H1 (cell line): ENCODE results near the gene MOSMO. TPM values are rescaled to one million over a fixed set of nuclear protein-coding genes. Genes with fewer than 3 reads are reported as not detected.

Source experiments
- CTCF ChIA-PET: fragments of 300-600 bp; sonication (Branson Sonifier 250); formaldehyde crosslinking; loops from one replicate; lab custom pipeline; 2021; ENCODE audit not compliant: partially characterized antibody; lab: Charles Lee
- POLR2A ChIA-PET: fragments of 300-600 bp; sonication (Branson Sonifier 250); formaldehyde crosslinking; loops from one replicate; lab custom pipeline; 2021; ENCODE audit warnings: inconsistent platforms; ENCODE audit not compliant: partially characterized antibody; lab: Charles Lee
- DNase-seq, 2 experiments: peaks; one replicate each; pipeline versions ENCODE4 v3.0.0 to v3.0.0-alpha.2; 2010 to 2022; ENCODE audit warnings: low spot score in 2 of 2, low read depth in 1 of 2, mixed read lengths in 1 of 2
- FAIRE-seq: peaks from 2 replicates; lab custom pipeline; 2011; peaks lifted over from hg19 to GRCh38; lab: Jason Lieb, UNC
- H2AFZ ChIP-seq: 2 replicates; pipeline ENCODE4 v1.8.1; 2012; ENCODE audit warnings: low read length, inconsistent platforms
- H2AK5ac ChIP-seq: 2 replicates; pipeline ENCODE4 v1.6.1; 2013; ENCODE audit warnings: low read depth, low read length
- H2BK120ac ChIP-seq: replicated peaks from 2 replicates; pipeline ENCODE3; 2013; ENCODE audit warnings: low read depth, low read length, inconsistent platforms
- H2BK12ac ChIP-seq: 2 replicates; pipeline ENCODE4 v1.6.1; 2013; ENCODE audit warnings: low read depth, low read length
- H2BK15ac ChIP-seq: 2 replicates; pipeline ENCODE4 v1.6.1; 2013; ENCODE audit warnings: low read length
- H2BK20ac ChIP-seq: 2 replicates; pipeline ENCODE4 v1.6.1; 2013; ENCODE audit warnings: low read length
- H2BK5ac ChIP-seq: 2 replicates; pipeline ENCODE4 v1.6.1; 2013; ENCODE audit warnings: low read depth, low read length
- H3K14ac ChIP-seq: 2 replicates; pipeline ENCODE4 v1.6.1; 2013; ENCODE audit warnings: inconsistent platforms; ENCODE audit not compliant: insufficient read length
- H3K18ac ChIP-seq: 2 replicates; pipeline ENCODE4 v1.6.1; 2013; ENCODE audit warnings: low read length; ENCODE audit errors: extremely low read depth
- H3K23ac ChIP-seq: 2 replicates; pipeline ENCODE4 v1.6.1; 2013; ENCODE audit warnings: inconsistent platforms; ENCODE audit not compliant: insufficient read length
- H3K23me2 ChIP-seq: 2 replicates; pipeline ENCODE4 v1.6.1; 2013; ENCODE audit warnings: low read depth, low read length
- H3K27ac ChIP-seq: 2 replicates; pipeline ENCODE4 v1.6.1; 2011; ENCODE audit warnings: low read depth, low read length, inconsistent platforms
- H3K27me3 ChIP-seq, 4 experiments: replicated peaks in 1 of 4; 1 replicate in 1 of 4; 2 replicates in 3 of 4; pipeline versions ENCODE4 v1.6.1 to v1.8.1; 2011 to 2013; ENCODE audit warnings: low read length in 3 of 4, mild to moderate bottlenecking in 3 of 4, inconsistent platforms in 2 of 4, mixed read lengths in 2 of 4, moderate library complexity in 1 of 4; ENCODE audit not compliant: control insufficient read depth in 3 of 4, insufficient read depth in 3 of 4; ENCODE audit errors: extremely low read depth in 1 of 4
- H3K36me3 ChIP-seq, 4 experiments: 2 replicates each; pipeline versions ENCODE4 v1.6.1 to v1.8.1; 2011 to 2013; ENCODE audit warnings: mild to moderate bottlenecking in 4 of 4, low read length in 3 of 4, moderate library complexity in 2 of 4, control low read depth in 1 of 4, inconsistent platforms in 1 of 4; ENCODE audit not compliant: insufficient read depth in 4 of 4, control insufficient read depth in 2 of 4
- H3K4ac ChIP-seq: replicated peaks from 2 replicates; pipeline ENCODE3; 2013; ENCODE audit warnings: low read length, low read depth, mixed read lengths, inconsistent platforms; ENCODE audit not compliant: insufficient read length
- H3K4me1 ChIP-seq, 4 experiments: replicated peaks in 1 of 4; 1 replicate in 1 of 4; 2 replicates in 3 of 4; pipeline versions ENCODE4 v1.6.1 to v1.8.1; 2011 to 2013; ENCODE audit warnings: low read length in 3 of 4, inconsistent platforms in 2 of 4, mixed read lengths in 1 of 4; ENCODE audit not compliant: insufficient read depth in 4 of 4, control insufficient read depth in 3 of 4
- H3K4me2 ChIP-seq, 2 experiments: 2 replicates each; pipeline versions ENCODE4 v1.6.1 to v1.8.1; 2011 to 2013; ENCODE audit warnings: low read depth in 2 of 2, low read length in 2 of 2, control low read depth in 1 of 2, inconsistent platforms in 1 of 2, mild to moderate bottlenecking in 1 of 2; ENCODE audit not compliant: insufficient read depth in 1 of 2
- H3K4me3 ChIP-seq, 4 experiments: fragments of 200-600, 300-600 bp in 1 of 4; sonication (generic), shearing (Covaris generic), sonication (Bioruptor Twin) in 1 of 4; 2 replicates each; pipeline versions ENCODE4 v1.5.1 to v1.8.1; 2011 to 2016; ENCODE audit warnings: low read length in 4 of 4, low read depth in 3 of 4, control low read depth in 2 of 4, inconsistent platforms in 2 of 4, mild to moderate bottlenecking in 2 of 4, mixed read lengths in 1 of 4, moderate library complexity in 1 of 4; ENCODE audit not compliant: insufficient read depth in 2 of 4; ENCODE audit errors: extremely low read depth in 1 of 4
- H3K56ac ChIP-seq: replicated peaks from 2 replicates; pipeline ENCODE3; 2013; ENCODE audit warnings: low read depth, mild to moderate bottlenecking, mixed read lengths, low read length, inconsistent platforms; ENCODE audit not compliant: insufficient read length
- H3K79me1 ChIP-seq: 2 replicates; pipeline ENCODE4 v1.6.1; 2013; ENCODE audit warnings: low read depth, low read length, control low read depth
- H3K79me2 ChIP-seq, 2 experiments: 2 replicates each; pipeline versions ENCODE4 v1.6.1 to v1.8.1; 2012 to 2013; ENCODE audit warnings: low read length in 2 of 2, mild to moderate bottlenecking in 2 of 2, inconsistent platforms in 1 of 2; ENCODE audit not compliant: insufficient read depth in 2 of 2, control insufficient read depth in 1 of 2
- H3K9ac ChIP-seq, 4 experiments: replicated peaks in 1 of 4; 1 replicate in 1 of 4; 2 replicates in 3 of 4; pipeline versions ENCODE4 v1.6.1 to v1.8.1; 2011 to 2013; ENCODE audit warnings: low read depth in 3 of 4, low read length in 3 of 4, control low read depth in 2 of 4, mild to moderate bottlenecking in 2 of 4, moderate library complexity in 2 of 4, inconsistent platforms in 1 of 4; ENCODE audit errors: extremely low read depth in 1 of 4
- H3K9me3 ChIP-seq, 2 experiments: 2 replicates each; pipeline versions ENCODE4 v1.6.1 to v1.8.1; 2012 to 2013; ENCODE audit warnings: mild to moderate bottlenecking in 2 of 2, moderate library complexity in 2 of 2, control low read depth in 1 of 2, inconsistent platforms in 1 of 2, low read depth in 1 of 2, low read length in 1 of 2, mixed read lengths in 1 of 2; ENCODE audit not compliant: insufficient read depth in 2 of 2
- H4K20me1 ChIP-seq, 2 experiments: replicated peaks in 1 of 2; 2 replicates each; pipeline versions ENCODE3 to v1.8.1; 2011 to 2013; ENCODE audit warnings: inconsistent platforms in 2 of 2, low read length in 2 of 2, mild to moderate bottlenecking in 1 of 2; ENCODE audit not compliant: insufficient read depth in 2 of 2, control insufficient read depth in 1 of 2
- H4K5ac ChIP-seq: 2 replicates; pipeline ENCODE4 v1.6.1; 2013; ENCODE audit warnings: low read length, low read depth, mixed read lengths, inconsistent platforms; ENCODE audit not compliant: insufficient read length
- H4K8ac ChIP-seq: 2 replicates; pipeline ENCODE4 v1.8.0; 2013; ENCODE audit warnings: mild to moderate bottlenecking, moderate library complexity, low read length, inconsistent platforms; ENCODE audit not compliant: insufficient read depth; ENCODE audit errors: extremely low read depth
- H4K91ac ChIP-seq: replicated peaks from 2 replicates; pipeline ENCODE3; 2013; ENCODE audit warnings: low read length, mixed read lengths, inconsistent platforms; ENCODE audit not compliant: insufficient read length
- PHF8 ChIP-seq: fragments of 200-600 bp; sonication (generic); conservative IDR thresholded peaks from 2 replicates; pipeline ENCODE4 v1.7.1; 2012; ENCODE audit warnings: low read depth, mild to moderate bottlenecking, inconsistent platforms, low read length, moderate library complexity
- POLR2AphosphoS5 ChIP-seq: IDR thresholded peaks from 2 replicates; pipeline ENCODE4 v1.6.1; 2011; ENCODE audit warnings: low read depth, low read length
- POU5F1 ChIP-seq: IDR thresholded peaks from 2 replicates; pipeline ENCODE4 v1.6.1; 2011; ENCODE audit warnings: low read depth, mild to moderate bottlenecking, low read length, moderate library complexity
- RNF2 ChIP-seq: fragments of 200-900, 300-1000 bp; sonication (generic); IDR thresholded peaks from 2 replicates; pipeline ENCODE4 v1.7.1; 2016; ENCODE audit warnings: borderline replicate concordance, low read depth, mild to moderate bottlenecking, antibody characterized with exemption, low read length; ENCODE audit not compliant: poor library complexity, severe bottlenecking; ENCODE audit errors: missing control alignments
- WGBS, 2 experiments: shearing (Covaris generic) in 1 of 2; methylation state at CpG; one replicate each; pipeline versions ENCODE4 v1.1.6 to v1.1.7; 2013 to 2015; ENCODE audit warnings: low lambda C conversion rate in 2 of 2, mixed read lengths in 2 of 2, inconsistent platforms in 1 of 2, low coverage in 1 of 2, missing lambda C conversion rate in 1 of 2; ENCODE audit not compliant: insufficient replicate concordance in 2 of 2, insufficient coverage in 1 of 2, insufficient read length in 1 of 2; ENCODE audit errors: extremely low coverage in 1 of 2, missing lambda C conversion rate in 1 of 2; 5-methylcytosine and 5-hydroxymethylcytosine counted together
- polyA plus RNA-seq, 7 experiments: library from polyadenylated mRNA; depleted of rRNA in 3 of 7; stranded (reverse) in 5 of 7; unstranded in 2 of 7; fragments of >200 nt in 5 of 7; fragments of 200-250 nt in 2 of 7; gene quantifications; 1 replicate in 5 of 7; 2 replicates in 1 of 7; 4 replicates in 1 of 7; pipeline versions ENCODE4 v1.2.1 to v1.2.3, GENCODE V29; 2011 to 2013; ENCODE audit warnings: missing spikeins in 2 of 7, mixed read lengths in 2 of 7
- total RNA-seq: library from RNA; stranded (reverse); fragmentation: NEBNext Ultra II Directional; extraction: Animal tissue kit (Norgen Biotek cat#: 25700); gene quantifications from 2 replicates; pipeline ENCODE4 v1.2.1, GENCODE V29; 2021

MOSMO gene
- total and polyA plus RNA-seq, 2 of the 8 experiments (the other 6 are each of a cell fraction or from before 2014, with no cell fraction given), result 8.6 to 14.8 TPM

DNA sequence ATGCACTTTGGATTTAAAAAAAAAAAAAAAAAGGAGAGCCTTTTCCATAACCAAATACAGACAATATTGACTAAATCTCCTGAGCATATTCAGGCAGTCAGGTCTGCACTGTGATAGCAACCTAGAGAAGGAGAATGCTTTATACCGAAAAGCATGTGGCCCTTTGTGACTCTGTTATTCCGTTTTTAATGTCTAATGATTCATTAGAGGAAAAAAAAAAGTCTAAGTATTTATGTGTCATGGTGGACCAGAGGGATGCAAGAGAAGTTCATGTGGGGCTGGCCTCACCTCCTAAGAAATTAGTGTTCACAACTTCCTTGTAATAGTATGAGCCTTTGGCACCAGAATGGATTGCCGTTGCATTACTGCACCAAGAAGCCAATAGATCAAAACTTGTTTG is 73.1 kb downstream of the MOSMO start:
- ChIA-PET POLR2A (no interaction called here), CTCF (interaction anchor here (0.6 to 6.0 kb wide), 3 partner anchors 61 to 100 kb away, joined by 4 to 247 read pairs (median 4); partner anchors contain the start of genes MOSMO and PDZD9)
- no peaks in the 10 kb centered on the region for H3K9me3 ChIP-seq
- no peak overlapping the region for H3K14ac ChIP-seq
- peaks cover 0 to 2% of the 10 kb centered on the region in 2 experiments for H4K20me1 ChIP-seq
- peaks cover 0 to 2% (median 0%) of the 10 kb centered on the region in 4 experiments; a peak in 1 of 7 replicates for H3K27me3 ChIP-seq
- 76% methylated on average over 3 of the region's 3 CpGs; no CpG with 5 or more reads in 1 of the 2 experiments for WGBS, 2 experiments
- H3K27ac ChIP-seq, result no peak overlapping the region
- H3K4me2 ChIP-seq, result no peak overlapping the region
- H2BK20ac ChIP-seq, result no peak overlapping the region
- H3K9ac ChIP-seq, result no peak overlapping the region
- no peaks in the 10 kb centered on the region; a peak in 1 of 8 replicates for H3K36me3 ChIP-seq
- H3K4ac ChIP-seq, result no peak overlapping the region
- no peak overlapping the region for H3K4me3 ChIP-seq
- DNase-seq (no peak), FAIRE-seq (no peak)
- no peak overlapping the region for H3K56ac ChIP-seq
- H3K79me1 ChIP-seq, result no peaks in the 10 kb centered on the region
- no peak overlapping the region for H2BK12ac ChIP-seq
- no peak overlapping the region for H4K91ac ChIP-seq
- H3K23ac ChIP-seq, result no peak overlapping the region
- no peaks in the 10 kb centered on the region for H3K79me2 ChIP-seq
- no peak overlapping the region for H3K18ac ChIP-seq
- no peaks in the 10 kb centered on the region for H3K4me1 ChIP-seq
- no peak overlapping the region for H2BK5ac ChIP-seq
- H2AFZ ChIP-seq, result no peak overlapping the region
- H4K5ac ChIP-seq, result no peak overlapping the region
- H3K23me2 ChIP-seq, result no peaks in the 10 kb centered on the region
- no peak overlapping the region for H4K8ac ChIP-seq
- no peak overlapping the region for H2BK15ac ChIP-seq
- no peak overlapping the region for H2AK5ac ChIP-seq
- TF ChIP-seq POU5F1 (no peak), POLR2AphosphoS5 (no peak), PHF8 (no peak), RNF2 (no peak)
- H2BK120ac ChIP-seq, result no peak overlapping the region
